ENCODE results near the gene TRIM47.

GRCh38 chr17:75892556-75893224 lies 14.3 kb upstream of the TRIM47 start:
- TF ChIP-seq CTCF (IDR thresholded peaks at IDR 0.05) (no peak), POLR2A (IDR thresholded peaks at IDR 0.05) (no peak), EP300 (IDR thresholded peaks at IDR 0.05) (no peak)

All from tibial nerve (tissue), 4 donors.